Esophagus (tissue), 2 donors: ENCODE data around the gene MYH11. TPM values are rescaled to one million over a fixed set of nuclear protein-coding genes. Genes with fewer than 3 reads are reported as not detected.
"Not testable (repeated sequence)": the region's sequence is repeated elsewhere in the genome, so short reads cannot be mapped to it uniquely, and the experiment has no call there.

Source experiments
- H3K27ac ChIP-seq, 2 donors: one replicate each; pipeline ENCODE4 v1.5.1; 2013; ENCODE audit warnings: low read depth in 2 of 2, mild to moderate bottlenecking in 2 of 2, inconsistent platforms in 1 of 2, low read length in 1 of 2, moderate library complexity in 1 of 2
- H3K27me3 ChIP-seq, 2 donors: one replicate each; pipeline ENCODE4 v1.6.1; 2013; ENCODE audit warnings: low read length in 2 of 2, control low read depth in 1 of 2, mild to moderate bottlenecking in 1 of 2; ENCODE audit not compliant: insufficient read depth in 2 of 2, control insufficient read depth in 1 of 2
- H3K36me3 ChIP-seq, 2 donors: one replicate each; pipeline ENCODE4 v1.6.1; 2013; ENCODE audit warnings: low read length in 1 of 2; ENCODE audit not compliant: control insufficient read depth in 2 of 2, insufficient read depth in 2 of 2
- H3K4me1 ChIP-seq, 2 donors: one replicate each; pipeline ENCODE4 v1.6.1; 2013; ENCODE audit warnings: low read length in 1 of 2; ENCODE audit not compliant: control insufficient read depth in 2 of 2, insufficient read depth in 2 of 2
- H3K4me3 ChIP-seq, 2 donors: one replicate each; pipeline ENCODE4 v1.5.1; 2013; ENCODE audit warnings: low read length in 2 of 2, mild to moderate bottlenecking in 2 of 2, low read depth in 1 of 2, moderate library complexity in 1 of 2
- H3K9me3 ChIP-seq, 2 donors: one replicate each; pipeline ENCODE4 v1.6.1; 2013; ENCODE audit warnings: mild to moderate bottlenecking in 2 of 2, low read depth in 1 of 2, low read length in 1 of 2, moderate library complexity in 1 of 2; ENCODE audit not compliant: control insufficient read depth in 2 of 2, insufficient read depth in 1 of 2
- WGBS, 2 donors: extraction: QIAGEN DNeasy Blood & Tissue Kit; methylation state at CpG; one replicate each; pipeline ENCODE4 v1.1.7; 2013; 5-methylcytosine and 5-hydroxymethylcytosine counted together
- polyA plus RNA-seq, 2 donors: library from polyadenylated mRNA; stranded (reverse); fragments of 200-250 nt; gene quantifications; one replicate each; pipeline ENCODE4 v1.2.3, GENCODE V29; 2013
- donor health status: healthy with polysubstance abuse.
- donor health status: Bipolar disorder and iron deficiency.

MYH11 gene
- polyA plus RNA-seq, 2 donors = 120 to 421 TPM

- WGBS, 2 donors = 94 to 95% methylated on average over 2 of the region's 2 CpGs
- Histone ChIP-seq H3K27me3 (no peaks in the 10 kb centered on the region), H3K4me3 (no peak overlapping the region), H3K27ac (no peak overlapping the region), H3K9me3 (no peaks in the 10 kb centered on the region), H3K4me1 (no peaks in the 10 kb centered on the region), H3K36me3 (peaks cover 0 to 5% of the 10 kb centered on the region in 2 donors)
These were observed 114.1 kb downstream of the MYH11 start for GRCh38 chr16:15742716-15743115.

DNA sequence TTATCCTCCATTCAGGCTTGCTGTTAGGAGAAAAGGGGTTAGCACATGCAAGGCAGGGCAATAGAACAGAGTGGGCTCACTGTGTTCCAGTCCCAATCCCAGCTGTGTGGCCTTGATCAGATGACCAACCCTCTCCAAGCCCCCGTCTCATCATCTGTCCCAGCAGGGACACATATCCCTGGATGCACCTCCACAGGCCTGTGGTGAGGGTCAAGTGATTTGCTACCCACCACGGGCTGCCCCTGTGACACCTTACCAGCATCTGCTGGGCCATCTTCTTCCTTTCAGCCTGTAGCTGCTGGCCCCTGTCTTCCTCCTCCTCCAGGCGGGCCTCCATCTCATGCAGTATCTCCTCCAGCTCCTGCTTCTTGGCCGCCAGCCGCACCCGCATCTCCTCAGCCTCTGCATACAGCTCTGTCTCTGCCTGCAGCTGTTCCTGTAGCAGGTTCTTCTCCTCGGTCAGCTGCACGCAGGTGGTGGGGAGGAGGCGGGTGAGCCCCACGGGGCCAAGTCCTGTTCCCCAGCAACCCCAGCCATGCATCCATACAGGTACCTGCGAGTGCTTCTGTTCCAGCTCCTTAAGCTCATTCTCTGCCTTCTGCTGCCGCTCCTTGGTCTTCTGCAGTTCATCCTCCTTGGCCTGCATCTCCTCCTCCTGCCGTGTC, 115.5 kb downstream of the MYH11 start:
- 93% methylated on average over 13 of the region's 13 CpGs for WGBS, 2 donors

DNA sequence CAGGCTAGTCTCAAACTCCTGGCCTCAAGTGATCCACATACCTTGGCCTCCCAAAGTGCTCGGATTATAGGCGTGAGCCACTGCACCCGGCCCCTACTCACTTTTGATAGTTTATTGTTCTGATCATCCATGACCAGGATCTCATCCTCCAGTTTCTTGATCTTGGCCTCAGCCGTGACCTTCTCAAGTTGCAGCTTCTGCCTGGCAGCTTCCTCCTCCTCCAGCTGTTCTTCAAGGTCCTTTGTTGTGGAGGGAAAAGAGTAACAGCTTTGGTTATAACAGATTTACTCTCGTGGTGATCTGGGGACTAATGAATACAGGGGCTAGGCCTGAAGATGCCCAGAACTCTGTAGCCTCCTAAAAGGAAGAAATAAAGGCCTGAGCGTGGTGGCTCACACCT, 116.9 kb downstream of the MYH11 start:
- H3K27ac ChIP-seq = no peak overlapping the region
- 75 to 78% methylated on average over 6 of the region's 6 CpGs for WGBS, 2 donors
- peaks cover 0 to 5% of the 10 kb centered on the region in 2 donors for H3K36me3 ChIP-seq
- H3K27me3 ChIP-seq = no peaks in the 10 kb centered on the region
- H3K9me3 ChIP-seq = no peaks in the 10 kb centered on the region
- no peak overlapping the region for H3K4me3 ChIP-seq
- H3K4me1 ChIP-seq = no peaks in the 10 kb centered on the region

More for the DNA sequence above, 115.5 kb downstream of the MYH11 start:
- Histone ChIP-seq H3K27me3 (no peaks in the 10 kb centered on the region), H3K9me3 (no peaks in the 10 kb centered on the region), H3K36me3 (peaks cover 0 to 5% of the 10 kb centered on the region in 2 donors), H3K27ac (no peak overlapping the region), H3K4me1 (no peaks in the 10 kb centered on the region), H3K4me3 (no peak overlapping the region)

- WGBS, 2 donors = 87 to 90% methylated on average over 2 of the region's 2 CpGs
- no peak overlapping the region for H3K4me3 ChIP-seq
- no peaks in the 10 kb centered on the region for H3K4me1 ChIP-seq
These were observed 117.4 kb downstream of the MYH11 start for GRCh38 chr16:15739464-15739863.

GRCh38 chr16:15737140-15737644, 119.6 kb downstream of the MYH11 start:
- Histone ChIP-seq H3K27me3 (no peaks in the 10 kb centered on the region), H3K36me3 (peaks cover 0 to 5% of the 10 kb centered on the region in 2 donors), H3K4me1 (no peaks in the 10 kb centered on the region), H3K4me3 (no peak overlapping the region), H3K9me3 (no peaks in the 10 kb centered on the region), H3K27ac (no peak overlapping the region)
- 81 to 84% methylated on average over 16 to 18 of the region's 18 CpGs for WGBS, 2 donors

More at GRCh38 chr16:15739464-15739863, 117.4 kb downstream of the MYH11 start:
- no peaks in the 10 kb centered on the region for H3K27me3 ChIP-seq
- H3K9me3 ChIP-seq = no peaks in the 10 kb centered on the region
- H3K36me3 ChIP-seq = peaks cover 0 to 5% of the 10 kb centered on the region in 2 donors
- H3K27ac ChIP-seq = no peak overlapping the region

- no peaks in the 10 kb centered on the region for H3K4me1 ChIP-seq
- H3K4me3 ChIP-seq = no peak overlapping the region
- H3K27me3 ChIP-seq = no peaks in the 10 kb centered on the region
- no peak overlapping the region for H3K27ac ChIP-seq
- WGBS, 2 donors = 70 to 75% methylated on average over 7 of the region's 7 CpGs
- H3K9me3 ChIP-seq = no peaks in the 10 kb centered on the region
- H3K36me3 ChIP-seq = peaks cover 0 to 3% of the 10 kb centered on the region in 2 donors
These were observed 120.3 kb downstream of the MYH11 start for GRCh38 chr16:15736529-15736928.

DNA sequence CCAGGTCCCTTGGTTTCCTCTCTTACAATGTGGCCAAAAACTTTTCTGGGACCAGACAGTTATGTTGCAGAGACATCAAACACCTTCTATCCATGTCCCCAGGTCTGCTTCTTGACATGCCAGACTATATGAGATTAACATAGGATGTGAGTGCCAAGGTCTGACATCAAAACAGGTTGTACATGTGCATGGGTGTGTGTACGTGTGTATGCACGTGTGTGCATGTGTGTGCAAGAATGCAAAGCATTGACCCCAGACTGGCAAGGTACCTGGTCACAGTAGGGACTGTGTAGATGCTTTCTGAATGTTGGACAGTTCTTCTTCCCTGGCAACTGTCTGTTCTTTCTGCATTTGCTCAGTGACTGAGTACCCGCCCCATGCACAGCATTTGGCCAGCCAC, 121.2 kb downstream of the MYH11 start:
- H3K36me3 ChIP-seq = no peaks in the 10 kb centered on the region
- H3K9me3 ChIP-seq = no peaks in the 10 kb centered on the region
- 81 to 98% methylated on average over 3 of the region's 3 CpGs for WGBS, 2 donors
- no peak overlapping the region for H3K4me3 ChIP-seq
- no peak overlapping the region for H3K27ac ChIP-seq
- no peaks in the 10 kb centered on the region for H3K27me3 ChIP-seq
- H3K4me1 ChIP-seq = no peaks in the 10 kb centered on the region

- Histone ChIP-seq H3K27me3 (no peaks in the 10 kb centered on the region), H3K36me3 (peaks cover 0 to 4% of the 10 kb centered on the region in 2 donors), H3K4me1 (no peaks in the 10 kb centered on the region), H3K27ac (no peak overlapping the region), H3K9me3 (no peaks in the 10 kb centered on the region), H3K4me3 (no peak overlapping the region)
- WGBS, 2 donors = 85 to 86% methylated on average over 6 of the region's 6 CpGs
These were observed 124.4 kb downstream of the MYH11 start for GRCh38 chr16:15732416-15732815.

DNA sequence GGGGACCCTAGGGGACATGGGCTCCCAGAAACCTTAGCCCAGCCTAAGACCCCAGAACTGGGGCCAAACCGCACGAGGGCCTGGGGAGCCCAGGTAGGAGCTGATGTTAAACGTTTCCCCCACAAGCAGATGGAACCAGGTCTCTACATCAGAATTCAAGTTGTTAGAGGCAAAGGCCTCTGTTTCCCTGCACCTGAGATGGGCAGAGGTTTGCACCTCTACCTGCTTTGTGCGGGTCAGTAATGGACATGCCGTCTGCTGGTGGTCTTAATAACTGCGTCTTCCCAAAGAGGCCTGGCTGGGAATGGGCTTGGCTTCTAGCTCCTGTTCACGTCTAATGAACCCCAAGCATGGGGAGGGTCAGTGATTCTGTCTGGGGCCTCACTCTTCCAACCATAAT, 127.7 kb downstream of the MYH11 start:
- Histone ChIP-seq H3K4me1 (no peaks in the 10 kb centered on the region), H3K9me3 (no peaks in the 10 kb centered on the region), H3K36me3 (peaks cover 4 to 20% of the 10 kb centered on the region in 2 donors), H3K4me3 (no peak overlapping the region), H3K27ac (peak overlapping the region in 1 of 2 donors; percentile 26), H3K27me3 (no peaks in the 10 kb centered on the region)
- 86 to 93% methylated on average over 7 of the region's 7 CpGs for WGBS, 2 donors

GRCh38 chr16:15727697-15728096, 129.1 kb downstream of the MYH11 start:
- peaks cover 4 to 25% of the 10 kb centered on the region in 2 donors for H3K36me3 ChIP-seq
- WGBS, 2 donors = 96 to 99% methylated on average over 5 of the region's 5 CpGs
- H3K27me3 ChIP-seq, H3K27ac ChIP-seq, H3K4me1 ChIP-seq, H3K4me3 ChIP-seq, H3K9me3 ChIP-seq: not testable (repeated sequence)
